Astrocyte of the spinal cord (primary cell): ENCODE data around the gene EFCAB13.

ENCODE experiments used
- DNase-seq: peaks from one replicate; pipeline ENCODE4 v3.0.0; 2011; ENCODE audit warnings: low read depth, low spot score
- H3K4me3 ChIP-seq: 2 replicates; pipeline ENCODE4 v1.5.1; 2011; ENCODE audit warnings: low read depth, mild to moderate bottlenecking, low read length, moderate library complexity
- CTCF ChIP-seq: IDR thresholded peaks from 2 replicates; pipeline ENCODE4 v1.5.1; 2012; ENCODE audit warnings: low read depth, mild to moderate bottlenecking, low read length, inconsistent platforms
- in situ Hi-C: cut with HindIII; loops from 2 replicates; pipeline ENCODE4 v1.10.0; 2017; ENCODE audit warnings: low sequenced_read_pairs

Gene EFCAB13

GRCh38 chr17:47291242-47291873 lies 32.4 kb upstream of the EFCAB13 start:
- H3K4me3 ChIP-seq: no peak overlapping the region
- in situ Hi-C loops: no loop called here
- no peak for DNase-seq
- no peak for TF ChIP-seq CTCF

GRCh38 chr17:47292206-47292605 lies 31.5 kb upstream of the EFCAB13 start:
- no peak for TF ChIP-seq CTCF
- no peak overlapping the region for H3K4me3 ChIP-seq
- in situ Hi-C loops: no loop called here
- DNase-seq: no peak

- DNase-seq: no peak
Observed at GRCh38 chr17:47295037-47295873, 28.5 kb upstream of the EFCAB13 start.

GRCh38 chr17:47295874-47296255 lies 27.9 kb upstream of the EFCAB13 start:
- no peak for TF ChIP-seq CTCF
- DNase-seq: no peak
- in situ Hi-C loops: no loop called here
- H3K4me3 ChIP-seq: no peak overlapping the region

More at GRCh38 chr17:47295037-47295873, 28.5 kb upstream of the EFCAB13 start:
- no peak for TF ChIP-seq CTCF
- in situ Hi-C loops: no loop called here
- no peak overlapping the region for H3K4me3 ChIP-seq

- TF ChIP-seq CTCF: no peak
- in situ Hi-C loops: no loop called here
- no peak for DNase-seq
- H3K4me3 ChIP-seq: no peak overlapping the region
Observed at GRCh38 chr17:47297661-47298400, 25.9 kb upstream of the EFCAB13 start.

- DNase-seq: no peak
- no peak for TF ChIP-seq CTCF
- no peak overlapping the region for H3K4me3 ChIP-seq
- in situ Hi-C loops: no loop called here
Observed at GRCh38 chr17:47298712-47299111, 25.0 kb upstream of the EFCAB13 start.
